Endodermal cell (in vitro differentiated cells): ENCODE data around the gene C1QTNF8. TPM values are rescaled to one million over a fixed set of nuclear protein-coding genes. Genes with fewer than 3 reads are reported as not detected.

Experiments used
- DNase-seq: peaks from one replicate; pipeline ENCODE4 v3.0.0-alpha.2; 2017
- H3K27ac ChIP-seq: 2 replicates; pipeline ENCODE4 v1.5.1; 2013; ENCODE audit warnings: mild to moderate bottlenecking, low read depth, low read length, moderate library complexity
- H3K27me3 ChIP-seq: 2 replicates; pipeline ENCODE4 v1.6.1; 2013; ENCODE audit warnings: mild to moderate bottlenecking, low read length, moderate library complexity; ENCODE audit not compliant: insufficient read depth, control insufficient read depth, poor library complexity, severe bottlenecking
- H3K36me3 ChIP-seq: 2 replicates; pipeline ENCODE4 v1.7.0; 2013; ENCODE audit warnings: mild to moderate bottlenecking, low read length, moderate library complexity; ENCODE audit not compliant: control insufficient read depth, insufficient read depth
- H3K4me1 ChIP-seq: one replicate; pipeline ENCODE4 v1.7.0; 2013; ENCODE audit warnings: low read length; ENCODE audit not compliant: control insufficient read depth, insufficient read depth
- H3K4me3 ChIP-seq: 2 replicates; pipeline ENCODE4 v1.5.1; 2013; ENCODE audit warnings: mild to moderate bottlenecking, low read length, moderate library complexity
- H3K9ac ChIP-seq: 2 replicates; pipeline ENCODE4 v1.6.1; 2013; ENCODE audit warnings: mild to moderate bottlenecking, low read length, moderate library complexity; ENCODE audit not compliant: poor library complexity, severe bottlenecking; ENCODE audit errors: extremely low read depth
- H3K9me3 ChIP-seq: 2 replicates; pipeline ENCODE4 v1.6.1; 2013; ENCODE audit warnings: mild to moderate bottlenecking, low read length, moderate library complexity; ENCODE audit not compliant: control insufficient read depth
- H3K27ac Mint-ChIP-seq: 2 replicates; pipeline ENCODE4 v1.8.0; 2020; ENCODE audit warnings: mixed read lengths
- H3K27me3 Mint-ChIP-seq: 2 replicates; pipeline ENCODE4 v1.8.0; 2021; ENCODE audit warnings: mild to moderate bottlenecking, mixed read lengths; ENCODE audit not compliant: insufficient read depth
- H3K36me3 Mint-ChIP-seq: 2 replicates; pipeline ENCODE4 v1.8.0; 2020; ENCODE audit warnings: low read depth, mixed read lengths
- H3K4me1 Mint-ChIP-seq: 2 replicates; pipeline ENCODE4 v1.8.0; 2020; ENCODE audit warnings: mixed read lengths
- H3K4me3 Mint-ChIP-seq: 2 replicates; pipeline ENCODE4 v1.8.0; 2020; ENCODE audit warnings: mild to moderate bottlenecking, moderate library complexity, mixed read lengths
- H3K9me3 Mint-ChIP-seq: 2 replicates; pipeline ENCODE4 v1.8.0; 2020; ENCODE audit warnings: mild to moderate bottlenecking, mixed read lengths
- CTCF ChIP-seq: fragments of 200-600 bp; sonication (generic); conservative IDR thresholded peaks from 2 replicates; pipeline ENCODE4 v1.5.0; 2021; ENCODE audit warnings: antibody characterized with exemption, mild to moderate bottlenecking
- WGBS, 2 experiments: methylation state at CpG; one replicate each; pipeline versions ENCODE4 v1.1.5 to v1.1.7; 2013; ENCODE audit warnings: missing lambda C conversion rate in 2 of 2, mixed read lengths in 1 of 2; ENCODE audit not compliant: insufficient coverage in 1 of 2, insufficient read length in 1 of 2; 5-methylcytosine and 5-hydroxymethylcytosine counted together
- total RNA-seq, 2 donors: library from RNA; stranded (reverse); fragmentation: NEBNext Ultra II Directional in 1 of 2; extraction: Animal tissue kit (Norgen Biotek cat#: 25700) in 1 of 2; gene quantifications; 2 replicates in 1 of 2; 3 replicates in 1 of 2; pipeline ENCODE4 v1.2.1, GENCODE V29; 2021

Gene C1QTNF8
- total RNA-seq, 2 donors from 2014 or later: 0.15 to 0.20 TPM

GRCh38 chr16:1042866-1043265 lies 53.2 kb downstream of the C1QTNF8 start:
- peaks cover 12% of the 10 kb centered on the region for H3K9me3 Mint-ChIP-seq
- no peak overlapping the region for H3K27ac Mint-ChIP-seq
- no peaks in the 10 kb centered on the region for H3K4me1 Mint-ChIP-seq
- Histone ChIP-seq H3K9ac (no peak overlapping the region), H3K9me3 (no peaks in the 10 kb centered on the region), H3K4me3 (no peak overlapping the region), H3K27me3 (no peaks in the 10 kb centered on the region), H3K27ac (no peak overlapping the region), H3K36me3 (no peaks in the 10 kb centered on the region), H3K4me1 (no peaks in the 10 kb centered on the region)
- H3K4me3 Mint-ChIP-seq: no peak overlapping the region
- DNase-seq: no peak
- H3K27me3 Mint-ChIP-seq: no peaks in the 10 kb centered on the region
- H3K36me3 Mint-ChIP-seq: no peaks in the 10 kb centered on the region
- no peak for TF ChIP-seq CTCF
- WGBS, 2 experiments: 64 to 85% methylated on average over 9 to 19 of the region's 19 CpGs

GRCh38 chr16:1042049-1042744 lies 53.8 kb downstream of the C1QTNF8 start:
- H3K36me3 ChIP-seq: no peaks in the 10 kb centered on the region
- Mint-ChIP-seq H3K27ac (no peak overlapping the region), H3K4me3 (no peak overlapping the region), H3K9me3 (peaks cover 12% of the 10 kb centered on the region), H3K27me3 (no peaks in the 10 kb centered on the region), H3K36me3 (no peaks in the 10 kb centered on the region), H3K4me1 (no peaks in the 10 kb centered on the region)
- H3K27ac ChIP-seq: no peak overlapping the region
- no peak for DNase-seq
- no peak for TF ChIP-seq CTCF
- H3K4me1 ChIP-seq: no peaks in the 10 kb centered on the region
- H3K27me3 ChIP-seq: no peaks in the 10 kb centered on the region
- 87 to 88% methylated on average over 13 to 15 of the region's 15 CpGs for WGBS, 2 experiments
- H3K9ac ChIP-seq: no peak overlapping the region
- no peak overlapping the region for H3K4me3 ChIP-seq
- no peaks in the 10 kb centered on the region for H3K9me3 ChIP-seq

- no peaks in the 10 kb centered on the region for H3K27me3 ChIP-seq
- Mint-ChIP-seq H3K27ac (no peak overlapping the region), H3K27me3 (no peaks in the 10 kb centered on the region), H3K4me3 (no peak overlapping the region), H3K4me1 (no peaks in the 10 kb centered on the region), H3K9me3 (peaks cover 12% of the 10 kb centered on the region), H3K36me3 (no peaks in the 10 kb centered on the region)
- no peaks in the 10 kb centered on the region for H3K9me3 ChIP-seq
- no peak overlapping the region for H3K27ac ChIP-seq
- 88 to 96% methylated on average over 13 to 29 of the region's 29 CpGs for WGBS, 2 experiments
- H3K4me1 ChIP-seq: no peaks in the 10 kb centered on the region
- no peak for TF ChIP-seq CTCF
- no peak overlapping the region for H3K9ac ChIP-seq
- H3K36me3 ChIP-seq: no peaks in the 10 kb centered on the region
- no peak for DNase-seq
- H3K4me3 ChIP-seq: no peak overlapping the region
Observed at GRCh38 chr16:1040346-1040745, 55.7 kb downstream of the C1QTNF8 start.
